Activated naive CD4-positive, alpha-beta T cell treated with anti-CD3 and anti-CD28 coated beads for 36 hours (primary cell): ENCODE results near the gene TFDP1. TPM values are rescaled to one million over a fixed set of nuclear protein-coding genes. Genes with fewer than 3 reads are reported as not detected.
"Not testable (repeated sequence)": the region's sequence is repeated elsewhere in the genome, so short reads cannot be mapped to it uniquely, and the experiment has no call there.

Experiments
- CTCF ChIA-PET: fragments of 350-600 bp; sonication (Branson Sonifier 250); formaldehyde crosslinking; loops from one replicate; lab custom pipeline; 2021; ENCODE audit warnings: antibody characterized with exemption; lab: Charles Lee
- DNase-seq: peaks from one replicate; pipeline ENCODE4 v3.0.0-alpha.2; 2020
- H3K27ac Mint-ChIP-seq: one replicate; pipeline ENCODE4 v1.8.0; 2021; ENCODE audit warnings: mild to moderate bottlenecking, mixed read lengths
- H3K27me3 Mint-ChIP-seq: one replicate; pipeline ENCODE4 v1.8.0; 2021; ENCODE audit warnings: low read depth, mixed read lengths
- H3K36me3 Mint-ChIP-seq: one replicate; pipeline ENCODE4 v1.8.0; 2021; ENCODE audit warnings: low read depth, mixed read lengths
- H3K4me1 Mint-ChIP-seq: one replicate; pipeline ENCODE4 v1.8.0; 2021; ENCODE audit warnings: low read depth, mixed read lengths
- H3K4me3 Mint-ChIP-seq: one replicate; pipeline ENCODE4 v1.8.0; 2021; ENCODE audit warnings: mild to moderate bottlenecking, moderate library complexity, mixed read lengths
- H3K9me3 Mint-ChIP-seq: one replicate; pipeline ENCODE4 v1.8.0; 2021; ENCODE audit warnings: mixed read lengths
- intact Hi-C: fragments of 100-400 bp; cut with micrococcal nuclease; formaldehyde crosslinking; loops from one replicate; pipeline ENCODE4 v1.15.1; 2023
- total RNA-seq, 2 experiments: library from RNA; stranded (reverse); gene quantifications; one replicate each; pipeline ENCODE4 v1.2.3, GENCODE V29; 2021

TFDP1 gene
- total RNA-seq, 2 experiments from 2014 or later, result 157 to 161 TPM

DNA sequence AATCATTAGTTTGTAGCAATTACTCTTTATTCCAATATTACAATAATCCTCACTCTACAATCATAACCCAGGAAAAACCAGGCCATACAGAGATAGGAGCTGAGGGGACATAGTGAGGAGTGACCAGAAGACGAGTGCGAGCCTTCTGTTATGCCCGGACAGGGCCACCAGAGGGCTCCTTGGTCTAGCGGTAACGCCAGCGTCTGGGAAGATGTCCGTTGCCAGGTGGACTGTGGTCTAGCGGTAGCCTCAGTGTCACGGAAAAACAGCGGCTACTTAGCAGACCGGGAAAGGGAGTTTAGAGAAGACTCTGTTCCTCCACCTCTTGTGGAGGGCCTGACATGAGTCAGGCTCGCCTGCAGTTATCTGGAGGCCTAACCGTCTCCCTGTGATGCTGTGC, 36.9 kb downstream of the TFDP1 start:
- intact Hi-C loops, H3K9me3 Mint-ChIP-seq, H3K27me3 Mint-ChIP-seq, H3K27ac Mint-ChIP-seq, DNase-seq, H3K4me3 Mint-ChIP-seq, CTCF ChIA-PET, H3K4me1 Mint-ChIP-seq: not testable (repeated sequence)
- peaks cover 32% of the 10 kb centered on the region for H3K36me3 Mint-ChIP-seq

GRCh38 chr13:113621986-113622550, 37.5 kb downstream of the TFDP1 start:
- H3K4me3 Mint-ChIP-seq, H3K4me1 Mint-ChIP-seq, H3K27ac Mint-ChIP-seq, DNase-seq, H3K27me3 Mint-ChIP-seq, intact Hi-C loops, CTCF ChIA-PET, H3K9me3 Mint-ChIP-seq: not testable (repeated sequence)
- H3K36me3 Mint-ChIP-seq, result peaks cover 29% of the 10 kb centered on the region

GRCh38 chr13:113622791-113623490, 38.4 kb downstream of the TFDP1 start:
- Mint-ChIP-seq H3K36me3 (peaks cover 32% of the 10 kb centered on the region), H3K27ac (no peak overlapping the region), H3K9me3 (no peaks in the 10 kb centered on the region), H3K4me3 (no peak overlapping the region), H3K4me1 (peaks cover under 1% of the 10 kb centered on the region), H3K27me3 (no peaks in the 10 kb centered on the region)
- no peak for DNase-seq
- CTCF ChIA-PET, result no interaction called here
- intact Hi-C loops, result no loop called here

GRCh38 chr13:113623491-113624234, 39.1 kb downstream of the TFDP1 start:
- Mint-ChIP-seq H3K36me3 (peaks cover 31% of the 10 kb centered on the region), H3K27ac (no peak overlapping the region), H3K27me3 (no peaks in the 10 kb centered on the region), H3K4me1 (peaks cover 3% of the 10 kb centered on the region), H3K9me3 (no peaks in the 10 kb centered on the region), H3K4me3 (no peak overlapping the region)
- intact Hi-C loops, result no loop called here
- DNase-seq, result no peak
- CTCF ChIA-PET, result no interaction called here

DNA sequence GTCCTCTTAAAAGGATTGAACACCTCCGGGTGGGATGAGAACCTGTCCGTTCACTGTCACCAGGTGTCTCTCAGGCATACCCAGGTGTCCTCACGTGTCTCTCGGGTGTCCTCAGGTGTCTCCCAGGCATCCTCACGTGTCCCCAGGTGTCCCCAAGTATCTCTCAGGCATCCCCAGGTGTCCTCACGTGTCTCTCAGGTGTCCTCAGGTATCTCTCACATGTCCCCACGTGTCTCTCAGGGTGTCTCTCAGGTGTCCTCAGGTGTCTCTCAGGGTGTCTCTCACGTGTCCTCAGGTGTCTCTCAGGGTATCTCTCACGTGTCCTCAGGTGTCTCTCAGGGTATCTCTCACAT, 39.7 kb downstream of the TFDP1 start:
- no peaks in the 10 kb centered on the region for H3K27me3 Mint-ChIP-seq
- H3K9me3 Mint-ChIP-seq, result no peaks in the 10 kb centered on the region
- intact Hi-C loops, result no loop called here
- CTCF ChIA-PET, result no interaction called here
- H3K27ac Mint-ChIP-seq, result peak overlapping the region; percentile 30
- peaks cover 30% of the 10 kb centered on the region for H3K36me3 Mint-ChIP-seq
- peaks cover 6% of the 10 kb centered on the region for H3K4me1 Mint-ChIP-seq
- DNase-seq, result no peak
- H3K4me3 Mint-ChIP-seq, result no peak overlapping the region

DNA sequence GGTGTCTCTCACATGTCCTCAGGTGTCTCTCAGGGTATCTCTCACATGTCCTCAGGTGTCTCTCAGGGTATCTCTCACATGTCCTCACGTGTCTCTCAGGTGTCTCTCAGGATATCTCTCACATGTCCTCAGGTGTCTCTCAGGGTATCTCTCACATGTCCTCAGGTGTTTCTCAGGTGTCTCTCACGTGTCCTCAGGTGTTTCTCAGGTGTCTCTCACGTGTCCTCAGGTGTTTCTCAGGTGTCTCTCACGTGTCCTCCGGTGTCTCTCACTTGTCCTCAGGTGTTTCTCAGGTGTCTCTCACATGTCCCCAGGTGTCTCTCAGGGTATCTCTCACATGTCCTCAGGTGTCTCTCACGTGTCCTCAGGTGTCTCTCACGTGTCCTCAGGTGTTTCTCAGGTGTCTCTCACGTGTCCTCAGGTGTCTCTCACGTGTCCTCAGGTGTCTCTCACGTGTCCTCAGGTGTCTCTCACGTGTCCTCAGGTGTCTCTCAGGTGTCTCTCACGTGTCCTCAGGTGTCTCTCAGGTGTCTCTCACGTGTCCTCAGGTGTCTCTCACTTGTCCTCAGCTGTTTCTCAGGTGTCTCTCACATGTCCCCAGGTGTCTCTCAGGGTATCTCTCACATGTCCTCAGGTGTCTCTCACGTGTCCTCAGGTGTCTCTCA, 40.2 kb downstream of the TFDP1 start:
- DNase-seq, H3K9me3 Mint-ChIP-seq, H3K4me3 Mint-ChIP-seq, H3K4me1 Mint-ChIP-seq, CTCF ChIA-PET, intact Hi-C loops, H3K27me3 Mint-ChIP-seq: not testable (repeated sequence)
- peak overlapping the region; percentile 30 for H3K27ac Mint-ChIP-seq
- H3K36me3 Mint-ChIP-seq, result peaks cover 36% of the 10 kb centered on the region

DNA sequence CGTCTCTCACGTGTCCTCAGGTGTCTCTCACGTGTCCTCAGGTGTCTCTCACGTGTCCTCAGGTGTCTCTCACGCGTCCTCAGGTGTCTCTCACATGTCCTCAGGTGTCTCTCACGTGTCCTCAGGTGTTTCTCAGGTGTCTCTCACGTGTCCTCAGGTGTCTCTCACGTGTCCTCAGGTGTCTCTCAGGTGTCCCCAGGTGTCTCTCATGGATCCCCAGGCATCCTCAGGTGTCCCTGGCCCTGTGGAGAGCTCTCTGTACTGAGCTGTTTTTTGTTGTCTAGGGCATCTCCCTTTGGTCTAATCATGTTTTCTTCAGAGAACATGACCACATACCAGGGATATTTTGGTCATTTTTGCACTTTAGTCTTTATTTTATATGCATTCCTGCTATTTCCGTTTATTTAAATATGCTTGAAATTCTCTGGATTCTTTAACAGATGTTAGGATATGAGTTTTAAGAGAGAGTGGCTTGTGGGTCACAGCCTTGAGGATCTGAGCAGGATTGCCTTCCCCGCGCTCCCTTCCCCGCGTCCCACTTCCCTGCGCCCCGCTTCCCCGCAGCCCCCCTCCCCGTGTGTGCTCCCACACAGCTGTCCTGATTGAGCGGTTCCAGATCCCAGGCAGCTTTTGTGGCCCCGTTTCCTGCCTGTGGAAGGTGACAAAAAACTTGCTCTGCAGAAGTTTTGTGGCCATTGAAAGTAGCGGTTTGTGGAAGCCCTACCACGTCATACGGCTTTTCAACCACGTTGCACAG, 41.6 kb downstream of the TFDP1 start:
- Mint-ChIP-seq H3K4me1 (peaks cover 6% of the 10 kb centered on the region), H3K36me3 (peaks cover 42% of the 10 kb centered on the region), H3K27ac (no peak overlapping the region), H3K27me3 (no peaks in the 10 kb centered on the region), H3K9me3 (no peaks in the 10 kb centered on the region), H3K4me3 (no peak overlapping the region)
- intact Hi-C loops, result no loop called here
- CTCF ChIA-PET, result no interaction called here
- DNase-seq, result no peak

- CTCF ChIA-PET, result no interaction called here
- H3K36me3 Mint-ChIP-seq, result peaks cover 50% of the 10 kb centered on the region
- no peaks in the 10 kb centered on the region for H3K9me3 Mint-ChIP-seq
- no peaks in the 10 kb centered on the region for H3K27me3 Mint-ChIP-seq
- peak overlapping the region; percentile 47 for H3K27ac Mint-ChIP-seq
- H3K4me3 Mint-ChIP-seq, result no peak overlapping the region
- no peak for DNase-seq
- H3K4me1 Mint-ChIP-seq, result peaks cover 10% of the 10 kb centered on the region
- intact Hi-C loops, result no loop called here
Measured at GRCh38 chr13:113627136-113627535, 42.6 kb downstream of the TFDP1 start.

- Mint-ChIP-seq H3K27me3 (no peaks in the 10 kb centered on the region), H3K9me3 (no peaks in the 10 kb centered on the region), H3K4me1 (peaks cover 23% of the 10 kb centered on the region), H3K36me3 (peaks cover 60% of the 10 kb centered on the region), H3K4me3 (no peak overlapping the region), H3K27ac (no peak overlapping the region)
- no peak for DNase-seq
- intact Hi-C loops, result no loop called here
- CTCF ChIA-PET, result no interaction called here
Measured at GRCh38 chr13:113628291-113629270, 44.0 kb downstream of the TFDP1 start.

GRCh38 chr13:113629866-113630265, 45.3 kb downstream of the TFDP1 start:
- Mint-ChIP-seq H3K9me3 (no peaks in the 10 kb centered on the region), H3K4me3 (no peak overlapping the region), H3K36me3 (peaks cover 64% of the 10 kb centered on the region), H3K4me1 (peaks cover 36% of the 10 kb centered on the region), H3K27me3 (no peaks in the 10 kb centered on the region), H3K27ac (no peak overlapping the region)
- intact Hi-C loops, result no loop called here
- DNase-seq, result no peak
- CTCF ChIA-PET, result interaction anchor here (0.7 kb wide), 1 partner anchor 81 kb away, joined by 3 read pairs; no protein-coding TSS in a partner anchor

GRCh38 chr13:113630296-113630695, 45.7 kb downstream of the TFDP1 start:
- Mint-ChIP-seq H3K36me3 (peaks cover 61% of the 10 kb centered on the region), H3K9me3 (no peaks in the 10 kb centered on the region), H3K27ac (no peak overlapping the region), H3K4me1 (peaks cover 39% of the 10 kb centered on the region), H3K4me3 (no peak overlapping the region), H3K27me3 (no peaks in the 10 kb centered on the region)
- DNase-seq, result no peak
- intact Hi-C loops, result no loop called here
- CTCF ChIA-PET, result interaction anchor here (0.7 kb wide), 1 partner anchor 81 kb away, joined by 3 read pairs; no protein-coding TSS in a partner anchor
